Ovary (tissue), 9 donors: ENCODE data around the gene TREH. TPM values are rescaled to one million over a fixed set of nuclear protein-coding genes. Genes with fewer than 3 reads are reported as not detected.

Experiments
- DNase-seq, 5 donors: peaks; one replicate each; pipeline ENCODE4 v3.0.0-alpha.2; 2019 to 2020
- H3K27ac ChIP-seq, 2 donors: fragments of 200-600 bp; one replicate each; pipeline versions ENCODE4 v1.5.1 to v1.8.0; 2019 to 2022
- H3K27me3 ChIP-seq: fragments of 200-600 bp; one replicate; pipeline ENCODE4 v1.8.0; 2022
- H3K36me3 ChIP-seq: fragments of 200-600 bp; sonication (generic); one replicate; pipeline ENCODE4 v1.5.1; 2019
- H3K4me1 ChIP-seq: one replicate; pipeline ENCODE4 v1.8.1; 2013; ENCODE audit warnings: mild to moderate bottlenecking, moderate library complexity; ENCODE audit not compliant: insufficient read depth
- H3K4me3 ChIP-seq: fragments of 200-600 bp; sonication (generic); one replicate; pipeline ENCODE4 v1.5.1; 2017
- H3K9me3 ChIP-seq, 2 donors: fragments of 200-600 bp in 1 of 2; sonication (generic) in 1 of 2; one replicate each; pipeline versions ENCODE4 v1.5.1 to v1.8.1; 2013 to 2019; ENCODE audit warnings: mild to moderate bottlenecking in 1 of 2, moderate library complexity in 1 of 2
- CTCF ChIP-seq, 3 donors: fragments of 450-650 bp in 2 of 3; fragments of 200-600 bp in 1 of 3; IDR thresholded peaks; one replicate each; pipeline versions ENCODE4 v1.5.1 to v1.8.0; 2016 to 2022; ENCODE audit warnings: antibody characterized with exemption in 3 of 3, mild to moderate bottlenecking in 1 of 3
- EP300 ChIP-seq: sonication (generic); formaldehyde crosslinking; IDR thresholded peaks from one replicate; pipeline ENCODE4 v1.6.1; 2017; ENCODE audit warnings: antibody characterized with exemption
- POLR2A ChIP-seq: fragments of 450-650 bp; IDR thresholded peaks from one replicate; pipeline ENCODE4 v1.6.1; 2017; ENCODE audit warnings: antibody characterized with exemption, mild to moderate bottlenecking, moderate library complexity
- WGBS, 3 donors: extraction: QIAGEN DNeasy Blood & Tissue Kit in 1 of 3; methylation state at CpG; one replicate each; pipeline versions ENCODE4 v1.1.5 to v1.1.7; 2013 to 2017; 5-methylcytosine and 5-hydroxymethylcytosine counted together
- intact Hi-C, 4 donors: fragments of 100-400 bp; cut with DNase I; formaldehyde crosslinking; loops; one replicate each; pipeline versions ENCODE4 v1.11.0 to v1.15.1; 2022 to 2023
- polyA plus RNA-seq, 2 donors: library from polyadenylated mRNA; stranded (reverse); fragments of 200-250 nt in 1 of 2; fragments of 350-450 nt in 1 of 2; fragmentation: Illumina TruSeq in 1 of 2; extraction: RNeasy Lipid Tissue Mini Kit (QIAGEN cat#74804) in 1 of 2; gene quantifications; one replicate each; pipeline ENCODE4 v1.2.3, GENCODE V29; 2013 to 2014
- total RNA-seq, 7 donors: library from RNA; depleted of rRNA in 2 of 7; stranded (reverse); fragments of >200 nt in 2 of 7; fragmentation: NEBNext Ultra II Directional in 3 of 7; extraction: Animal tissue kit (Norgen Biotek cat#: 25700) in 3 of 7; gene quantifications; one replicate each; pipeline versions ENCODE4 v1.1.0 to v1.2.4, GENCODE V29; 2016 to 2023
- donor health status: DM: no; HTN: no; CAD: no; lungs with moderate emphysema.
- donor health status: DM: no; HTN: no; CAD: no.
- donor health status: Bipolar disorder and iron deficiency.
- donor health status: DM: yes; HTN: yes; CAD: no.
- donor health status: DM: no; HTN: no; CAD: no.
- donor health status: DM: yes; HTN: yes; CAD: no.

The TREH gene
- total and polyA plus RNA-seq, 9 donors, result 0.10 to 0.48 TPM; not detected in 7

GRCh38 chr11:118620529-118621070 lies 58.9 kb downstream of the TREH start:
- intact Hi-C loops, result no loop called here
- 46 to 54% (median 50%) methylated on average over 7 of the region's 7 CpGs for WGBS, 3 donors
- no peak for TF ChIP-seq EP300
- no peak for TF ChIP-seq POLR2A
- TF ChIP-seq CTCF (IDR thresholded peaks at IDR 0.05), result no peak
- no peaks in the 10 kb centered on the region for H3K9me3 ChIP-seq
- peak in 2 of 5 donors; percentile 37 to 51 for DNase-seq
- peak overlapping the region; percentile 38 for H3K4me3 ChIP-seq
- peak overlapping the region in 1 of 2 donors; percentile 69 for H3K27ac ChIP-seq
- no peaks in the 10 kb centered on the region for H3K27me3 ChIP-seq
- no peaks in the 10 kb centered on the region for H3K36me3 ChIP-seq
- H3K4me1 ChIP-seq, result peaks cover 30% of the 10 kb centered on the region

- H3K4me1 ChIP-seq, result peaks cover 30% of the 10 kb centered on the region
- TF ChIP-seq EP300, result no peak
- no peak for TF ChIP-seq CTCF (IDR thresholded peaks at IDR 0.05)
- no peak for TF ChIP-seq POLR2A
- H3K27ac ChIP-seq, result peak overlapping the region; percentile 33 to 75
- H3K27me3 ChIP-seq, result no peaks in the 10 kb centered on the region
- H3K9me3 ChIP-seq, result no peaks in the 10 kb centered on the region
- WGBS, 3 donors, result 21 to 24% (median 22%) methylated on average over 6 of the region's 6 CpGs
- no peak overlapping the region for H3K4me3 ChIP-seq
- peak in 3 of 5 donors; percentile 28 to 56 (median 47) for DNase-seq
- no peaks in the 10 kb centered on the region for H3K36me3 ChIP-seq
- intact Hi-C loops, result no loop called here
These were observed 59.8 kb downstream of the TREH start for GRCh38 chr11:118619444-118620197.

GRCh38 chr11:118618991-118619375 lies 60.5 kb downstream of the TREH start:
- peak overlapping the region; percentile 33 to 75 for H3K27ac ChIP-seq
- no peak for TF ChIP-seq CTCF (IDR thresholded peaks at IDR 0.05)
- no peak for TF ChIP-seq EP300
- no peak for TF ChIP-seq POLR2A
- no peaks in the 10 kb centered on the region for H3K9me3 ChIP-seq
- peak in 3 of 5 donors; percentile 46 to 61 (median 55) for DNase-seq
- H3K4me3 ChIP-seq, result no peak overlapping the region
- no peaks in the 10 kb centered on the region for H3K36me3 ChIP-seq
- intact Hi-C loops, result no loop called here
- WGBS, 3 donors, result 8 to 19% (median 11%) methylated on average over 4 of the region's 4 CpGs
- H3K27me3 ChIP-seq, result no peaks in the 10 kb centered on the region
- peaks cover 30% of the 10 kb centered on the region for H3K4me1 ChIP-seq

- TF ChIP-seq POLR2A (no peak), EP300 (no peak), CTCF (IDR thresholded peaks at IDR 0.05) (no peak)
- no peaks in the 10 kb centered on the region for H3K36me3 ChIP-seq
- H3K27me3 ChIP-seq, result no peaks in the 10 kb centered on the region
- intact Hi-C loops, result no loop called here
- WGBS, 3 donors, result 3 to 12% (median 5%) methylated on average over 11 of the region's 11 CpGs
- peak overlapping the region; percentile 33 to 75 for H3K27ac ChIP-seq
- peaks cover 30% of the 10 kb centered on the region for H3K4me1 ChIP-seq
- DNase-seq, result peak; percentile 75 to 84 (median 79)
- no peak overlapping the region for H3K4me3 ChIP-seq
- H3K9me3 ChIP-seq, result no peaks in the 10 kb centered on the region
These were observed 61.1 kb downstream of the TREH start for GRCh38 chr11:118618115-118618990.
